A549 (cell line): Measurements from ENCODE around the gene PDE8A. TPM values are rescaled to one million over a fixed set of nuclear protein-coding genes. Genes with fewer than 3 reads are reported as not detected.

Experiments used
- ATAC-seq, 2 experiments: fragments of 200-7000 bp in 1 of 2; fragments of >200 bp in 1 of 2; cut with Nextera tagmentation in 1 of 2; cut with Tn5 transposase in 1 of 2; 3 replicates each; pipeline versions ENCODE4 v1.8.0 to v1.9.1; 2018 to 2020; ENCODE audit warnings: mild to moderate bottlenecking in 1 of 2, moderate library complexity in 1 of 2
- CTCF ChIA-PET: fragments of 300-600 bp; sonication (Branson Sonifier 250); formaldehyde crosslinking; extraction: SDS; loops from one replicate; lab custom pipeline; 2021; ENCODE audit warnings: antibody characterized with exemption, inconsistent platforms; lab: Yijun Ruan, JAX
- POLR2A ChIA-PET: fragments of 350-600 bp; formaldehyde crosslinking; extraction: SDS; loops from one replicate; lab custom pipeline; 2021; ENCODE audit warnings: antibody characterized with exemption, inconsistent platforms; lab: Yijun Ruan, JAX
- DNase-seq, 2 experiments: peaks; one replicate each; pipeline versions ENCODE4 v3.0.0 to v3.0.0-alpha.2; 2011 to 2016; ENCODE audit warnings: low read depth in 1 of 2, low spot score in 1 of 2
- FAIRE-seq: peaks from 2 replicates; lab custom pipeline; 2011; peaks lifted over from hg19 to GRCh38; lab: Jason Lieb, UNC
- H3K27ac ChIP-seq, 2 experiments: fragments of >200 bp; sonication (Bioruptor Twin); formaldehyde crosslinking; 3 replicates each; pipeline ENCODE4 v1.5.1; 2016 to 2017
- H3K4me1 ChIP-seq: fragments of >200 bp; sonication (Bioruptor Twin); formaldehyde crosslinking; 3 replicates; pipeline ENCODE4 v1.6.1; 2016
- H3K4me2 ChIP-seq: fragments of >200 bp; sonication (Bioruptor Twin); formaldehyde crosslinking; 3 replicates; pipeline ENCODE4 v1.6.1; 2016
- H3K4me3 ChIP-seq: fragments of >200 bp; sonication (Bioruptor Twin); formaldehyde crosslinking; 3 replicates; pipeline ENCODE4 v1.5.1; 2016
- H3K9me3 ChIP-seq: fragments of >200 bp; sonication (Bioruptor Twin); formaldehyde crosslinking; 3 replicates; pipeline ENCODE4 v1.6.1; 2016
- CBX2 ChIP-seq: fragments of 200-600 bp; sonication (generic); IDR thresholded peaks from 2 replicates; pipeline ENCODE4 v1.6.1; 2016; ENCODE audit warnings: low read depth, mild to moderate bottlenecking, borderline replicate concordance
- CBX8 ChIP-seq: fragments of 200-600 bp; sonication (generic); IDR thresholded peaks from 2 replicates; pipeline ENCODE4 v1.6.1; 2016
- EHMT2 ChIP-seq: fragments of 200-600 bp; sonication (generic); IDR thresholded peaks from 2 replicates; pipeline ENCODE4 v1.6.1; 2016; ENCODE audit warnings: antibody characterized with exemption, low read depth, mild to moderate bottlenecking, moderate library complexity
- EP300 ChIP-seq, 2 experiments: fragments of >200 bp; sonication (Bioruptor Twin); formaldehyde crosslinking; IDR thresholded peaks; 2 replicates in 1 of 2; 3 replicates in 1 of 2; pipeline ENCODE4 v1.6.1; 2016 to 2017
- HDAC2 ChIP-seq: fragments of 200-600 bp; sonication (generic); IDR thresholded peaks from 2 replicates; pipeline ENCODE4 v1.6.1; 2016
- MAFK ChIP-seq: fragments of 450-650 bp; IDR thresholded peaks from 2 replicates; pipeline ENCODE4 v1.6.1; 2014; ENCODE audit not compliant: partially characterized antibody
- MYC ChIP-seq: IDR thresholded peaks from 2 replicates; pipeline ENCODE4 v1.6.1; 2012; ENCODE audit warnings: mild to moderate bottlenecking, inconsistent platforms, low read length, improper control_type of control experiment, borderline replicate concordance
- NFE2L2 ChIP-seq: fragments of 150-350 bp; conservative IDR thresholded peaks from 2 replicates; pipeline ENCODE4 v1.6.1; 2014; ENCODE audit warnings: low read length
- NR3C1 ChIP-seq: fragments of >200 bp; sonication (Bioruptor Twin); formaldehyde crosslinking; IDR thresholded peaks from 3 replicates; pipeline ENCODE4 v1.6.1; 2017
- POLR2AphosphoS2 ChIP-seq: conservative IDR thresholded peaks from 2 replicates; pipeline ENCODE4 v1.6.1; 2012; ENCODE audit warnings: low read length, improper control_type of control experiment, inconsistent platforms
- RFX5 ChIP-seq: fragments of 450-650 bp; IDR thresholded peaks from 2 replicates; pipeline ENCODE4 v1.7.1; 2014; ENCODE audit warnings: antibody characterized with exemption, mild to moderate bottlenecking, moderate library complexity
- ZC3H11A ChIP-seq: fragments of 450-650 bp; IDR thresholded peaks from 2 replicates; pipeline ENCODE4 v1.6.1; 2014; ENCODE audit warnings: antibody characterized with exemption, mild to moderate bottlenecking
- ZFP36 ChIP-seq: fragments of 450-650 bp; IDR thresholded peaks from 2 replicates; pipeline ENCODE4 v1.6.1; 2014; ENCODE audit warnings: borderline replicate concordance; ENCODE audit not compliant: partially characterized antibody
- ZNF302 ChIP-seq: fragments of 250-450 bp; sonication (Bioruptor Pico); IDR thresholded peaks from 2 replicates; pipeline ENCODE4 v1.9.0; 2021; ENCODE audit warnings: inconsistent platforms, mild to moderate bottlenecking, moderate library complexity
- ZSCAN20 ChIP-seq: fragments of 250-450 bp; sonication (Bioruptor Pico); IDR thresholded peaks from 2 replicates; pipeline ENCODE4 v1.8.0; 2022; ENCODE audit warnings: mild to moderate bottlenecking, moderate library complexity
- WGBS: methylation state at CpG from one replicate; pipeline ENCODE4 v1.1.6; 2017; ENCODE audit errors: missing lambda C conversion rate; 5-methylcytosine and 5-hydroxymethylcytosine counted together
- polyA plus RNA-seq, 4 experiments: library from polyadenylated mRNA; depleted of rRNA in 3 of 4; stranded (reverse); fragments of >200 nt; fragmentation: RNase III in 1 of 4; extraction: RNeasy Plus Mini Kit Qiagen cat#74134 plus additional on column Dnase treatment in 1 of 4; gene quantifications; 2 replicates in 3 of 4; 3 replicates in 1 of 4; pipeline ENCODE4 v1.2.3, GENCODE V29; 2011 to 2017
- TF ChIP-seq, protein P1 (sequence below): fragments of 150-350 bp; IDR thresholded peaks from 2 replicates; pipeline ENCODE4 v1.6.1; 2014; ENCODE audit warnings: low read depth, mild to moderate bottlenecking, low read length
- TF ChIP-seq, protein P2 (sequence below): fragments of >200 bp; sonication (Bioruptor Twin); formaldehyde crosslinking; IDR thresholded peaks from 3 replicates; pipeline ENCODE4 v1.5.1; 2016
- TF ChIP-seq, protein P3 (sequence below): fragments of 450-650 bp; IDR thresholded peaks from 2 replicates; pipeline ENCODE4 v1.6.1; 2014; ENCODE audit warnings: antibody characterized with exemption

The PDE8A gene
- polyA plus RNA-seq, 2 of the 4 experiments (the other 2 are of a cell fraction): 45.3 to 204 TPM

DNA sequence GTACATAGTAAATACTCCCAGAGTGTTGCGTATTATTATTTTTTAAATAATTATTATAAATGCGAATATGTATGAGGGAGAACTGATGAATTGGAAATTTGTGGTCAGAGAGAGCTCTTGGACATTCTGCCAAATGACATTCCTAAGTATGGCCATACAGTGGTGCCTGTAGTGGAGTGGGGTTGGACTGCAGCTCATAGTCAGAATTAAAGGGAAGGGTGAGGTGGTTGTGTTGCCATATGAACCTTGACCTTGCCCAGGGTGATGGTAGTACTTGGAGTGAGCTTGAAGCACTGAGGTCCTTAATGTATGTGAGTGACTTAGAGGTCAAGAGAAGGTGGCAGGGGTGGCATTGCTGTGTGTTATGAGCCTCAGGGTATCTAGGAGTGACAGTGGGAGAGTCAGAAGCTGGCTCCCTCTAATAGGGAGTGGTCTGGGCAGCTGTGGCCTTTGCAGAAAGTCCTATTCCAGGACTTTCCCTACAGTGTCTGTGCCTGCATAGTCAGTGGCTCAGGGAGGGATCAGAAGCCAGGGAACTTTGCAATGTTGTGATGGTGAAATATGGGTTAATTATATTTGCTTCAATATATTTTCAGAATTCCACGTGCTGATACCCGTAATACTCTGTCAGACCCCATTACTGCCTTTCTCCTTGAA, 26.2 kb downstream of the PDE8A start:
- H3K9me3 ChIP-seq: no peaks in the 10 kb centered on the region
- no peak for DNase-seq
- peaks cover 69% of the 10 kb centered on the region for H3K4me1 ChIP-seq
- WGBS: 82% methylated on average over 4 of the region's 4 CpGs
- no peak for FAIRE-seq
- ChIA-PET POLR2A (interaction anchor here (0.7 to 1.1 kb wide), 2 partner anchors 16 to 39 kb away, joined by 4 read pairs; no protein-coding TSS in a partner anchor), CTCF (interaction anchor here (0.6 to 2.4 kb wide), 11 partner anchors 8 to 271 kb away, joined by 3 to 10 read pairs (median 4); no protein-coding TSS in a partner anchor)
- no peak overlapping the region for H3K27ac ChIP-seq
- ATAC-seq: peak in 1 of 2 experiments; percentile 43; a peak in 3 of 6 replicates
- TF ChIP-seq POLR2AphosphoS2: no peak
- TF ChIP-seq, protein P1, sequence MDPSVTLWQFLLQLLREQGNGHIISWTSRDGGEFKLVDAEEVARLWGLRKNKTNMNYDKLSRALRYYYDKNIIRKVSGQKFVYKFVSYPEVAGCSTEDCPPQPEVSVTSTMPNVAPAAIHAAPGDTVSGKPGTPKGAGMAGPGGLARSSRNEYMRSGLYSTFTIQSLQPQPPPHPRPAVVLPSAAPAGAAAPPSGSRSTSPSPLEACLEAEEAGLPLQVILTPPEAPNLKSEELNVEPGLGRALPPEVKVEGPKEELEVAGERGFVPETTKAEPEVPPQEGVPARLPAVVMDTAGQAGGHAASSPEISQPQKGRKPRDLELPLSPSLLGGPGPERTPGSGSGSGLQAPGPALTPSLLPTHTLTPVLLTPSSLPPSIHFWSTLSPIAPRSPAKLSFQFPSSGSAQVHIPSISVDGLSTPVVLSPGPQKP: no peak
- TF ChIP-seq ZNF302 (CRISPR knock-in tag): no peak
- TF ChIP-seq ZC3H11A: no peak
- TF ChIP-seq HDAC2: no peak
- no peak for TF ChIP-seq MYC
- TF ChIP-seq, protein P2, sequence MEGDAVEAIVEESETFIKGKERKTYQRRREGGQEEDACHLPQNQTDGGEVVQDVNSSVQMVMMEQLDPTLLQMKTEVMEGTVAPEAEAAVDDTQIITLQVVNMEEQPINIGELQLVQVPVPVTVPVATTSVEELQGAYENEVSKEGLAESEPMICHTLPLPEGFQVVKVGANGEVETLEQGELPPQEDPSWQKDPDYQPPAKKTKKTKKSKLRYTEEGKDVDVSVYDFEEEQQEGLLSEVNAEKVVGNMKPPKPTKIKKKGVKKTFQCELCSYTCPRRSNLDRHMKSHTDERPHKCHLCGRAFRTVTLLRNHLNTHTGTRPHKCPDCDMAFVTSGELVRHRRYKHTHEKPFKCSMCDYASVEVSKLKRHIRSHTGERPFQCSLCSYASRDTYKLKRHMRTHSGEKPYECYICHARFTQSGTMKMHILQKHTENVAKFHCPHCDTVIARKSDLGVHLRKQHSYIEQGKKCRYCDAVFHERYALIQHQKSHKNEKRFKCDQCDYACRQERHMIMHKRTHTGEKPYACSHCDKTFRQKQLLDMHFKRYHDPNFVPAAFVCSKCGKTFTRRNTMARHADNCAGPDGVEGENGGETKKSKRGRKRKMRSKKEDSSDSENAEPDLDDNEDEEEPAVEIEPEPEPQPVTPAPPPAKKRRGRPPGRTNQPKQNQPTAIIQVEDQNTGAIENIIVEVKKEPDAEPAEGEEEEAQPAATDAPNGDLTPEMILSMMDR: no peak
- no peak for TF ChIP-seq RFX5
- TF ChIP-seq NR3C1: no peak
- no peak for TF ChIP-seq NFE2L2
- no peak for TF ChIP-seq CBX2
- TF ChIP-seq ZFP36: no peak
- TF ChIP-seq EHMT2: no peak
- TF ChIP-seq, protein P3, sequence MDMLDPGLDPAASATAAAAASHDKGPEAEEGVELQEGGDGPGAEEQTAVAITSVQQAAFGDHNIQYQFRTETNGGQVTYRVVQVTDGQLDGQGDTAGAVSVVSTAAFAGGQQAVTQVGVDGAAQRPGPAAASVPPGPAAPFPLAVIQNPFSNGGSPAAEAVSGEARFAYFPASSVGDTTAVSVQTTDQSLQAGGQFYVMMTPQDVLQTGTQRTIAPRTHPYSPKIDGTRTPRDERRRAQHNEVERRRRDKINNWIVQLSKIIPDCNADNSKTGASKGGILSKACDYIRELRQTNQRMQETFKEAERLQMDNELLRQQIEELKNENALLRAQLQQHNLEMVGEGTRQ: no peak
- no peak for TF ChIP-seq CBX8
- TF ChIP-seq ZSCAN20 (CRISPR knock-in tag): no peak
- no peak for TF ChIP-seq MAFK
- H3K4me3 ChIP-seq: no peak overlapping the region
- peak overlapping the region; percentile 44 for H3K4me2 ChIP-seq

DNA sequence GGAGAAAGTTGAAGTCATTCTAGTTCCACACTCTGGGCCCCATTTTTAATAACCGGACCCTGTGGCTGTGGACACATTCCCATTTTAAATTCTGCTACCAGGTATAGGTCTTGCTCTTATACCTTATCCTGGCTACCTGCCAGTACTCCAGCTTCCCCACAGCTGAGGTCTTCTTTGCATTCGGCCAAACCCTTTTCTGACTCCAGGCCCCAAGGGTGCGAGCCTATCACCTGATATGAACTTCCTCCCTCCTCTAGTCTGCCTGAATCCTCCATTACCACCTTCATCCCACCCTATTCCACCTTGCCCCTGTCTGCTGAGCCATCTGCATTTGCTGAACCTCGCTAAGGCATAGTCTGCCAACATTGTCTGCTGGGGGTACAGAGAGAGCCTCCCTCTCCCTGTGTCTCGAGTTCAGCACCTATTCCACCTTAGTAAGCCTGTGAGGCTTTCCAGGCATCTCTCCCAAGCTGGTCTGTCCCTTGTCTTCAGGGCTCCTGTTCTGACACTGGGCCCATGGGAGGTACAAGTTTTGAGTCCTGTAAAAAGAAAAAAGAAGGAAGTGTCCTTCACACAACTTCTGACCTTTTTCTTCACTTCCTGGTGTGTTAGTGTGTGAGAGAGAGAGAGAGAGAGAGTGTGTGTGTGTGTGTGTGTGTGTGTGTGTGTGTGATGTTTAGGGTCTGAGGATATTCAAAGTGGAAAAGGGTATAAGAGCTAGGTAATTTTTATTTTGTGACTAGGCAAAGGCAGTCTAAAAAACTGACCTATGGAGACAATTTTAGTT, 27.0 kb downstream of the PDE8A start:
- Histone ChIP-seq H3K4me3 (no peak overlapping the region), H3K27ac (peak overlapping the region; percentile 19 to 58; a peak in 5 of 6 replicates), H3K4me2 (peak overlapping the region; percentile 44), H3K9me3 (no peaks in the 10 kb centered on the region), H3K4me1 (peaks cover 69% of the 10 kb centered on the region)
- ATAC-seq: peak in 1 of 2 experiments; percentile 26; a peak in 3 of 6 replicates
- FAIRE-seq: no peak
- ChIA-PET POLR2A (interaction anchor here (1.1 kb wide), 1 partner anchor 39 kb away, joined by 4 read pairs; no protein-coding TSS in a partner anchor), CTCF (interaction anchor here (0.5 to 2.4 kb wide), 7 partner anchors 9 to 180 kb away, joined by 3 to 10 read pairs (median 4); no protein-coding TSS in a partner anchor)
- WGBS: 79% methylated on average over 5 of the region's 5 CpGs
- TF ChIP-seq MAFK: no peak
- no peak for TF ChIP-seq EP300 (IDR thresholded peaks at IDR 0.05)
- no peak for DNase-seq
